Amniotic epithelial cell (primary cell): ENCODE data around the gene SIGLEC7.
A peak's percentile ranks its signal among the peaks of the same experiment; 100 is the strongest.

Source experiments
- DNase-seq: peaks from one replicate; pipeline ENCODE4 v3.0.0-alpha.2; 2010; ENCODE audit warnings: low read depth

Gene SIGLEC7

DNA sequence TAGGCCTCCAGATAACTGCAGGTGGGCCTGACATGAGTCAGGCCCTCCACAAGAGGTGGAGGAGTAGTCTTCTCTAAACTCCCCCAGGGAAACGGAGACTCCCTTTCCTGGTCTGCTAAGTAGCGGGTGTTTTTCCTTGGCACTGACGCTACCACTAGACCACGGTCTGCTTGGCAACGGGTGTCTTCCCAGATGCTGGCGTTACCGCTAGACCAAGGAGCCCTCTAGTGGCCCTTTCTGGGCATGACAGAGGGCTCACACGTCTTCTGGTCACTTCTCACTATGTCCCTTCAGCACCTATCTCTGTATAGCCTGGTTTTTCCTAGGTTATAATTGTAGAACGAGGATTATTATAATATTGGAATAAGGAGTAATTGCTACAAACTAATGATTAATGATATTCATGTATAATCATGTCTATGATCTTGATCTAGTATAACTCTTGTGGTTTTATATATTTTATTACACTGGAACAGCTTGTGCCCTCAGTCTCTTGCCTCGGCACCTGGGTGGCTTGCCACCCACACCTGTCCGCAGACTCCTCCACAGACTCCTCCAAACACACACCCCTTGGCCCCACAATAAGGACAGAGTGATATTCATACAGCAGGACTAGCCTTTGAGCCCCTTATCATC lies 27.3 kb downstream of the SIGLEC7 start:
- peak; percentile 76 for DNase-seq

DNA sequence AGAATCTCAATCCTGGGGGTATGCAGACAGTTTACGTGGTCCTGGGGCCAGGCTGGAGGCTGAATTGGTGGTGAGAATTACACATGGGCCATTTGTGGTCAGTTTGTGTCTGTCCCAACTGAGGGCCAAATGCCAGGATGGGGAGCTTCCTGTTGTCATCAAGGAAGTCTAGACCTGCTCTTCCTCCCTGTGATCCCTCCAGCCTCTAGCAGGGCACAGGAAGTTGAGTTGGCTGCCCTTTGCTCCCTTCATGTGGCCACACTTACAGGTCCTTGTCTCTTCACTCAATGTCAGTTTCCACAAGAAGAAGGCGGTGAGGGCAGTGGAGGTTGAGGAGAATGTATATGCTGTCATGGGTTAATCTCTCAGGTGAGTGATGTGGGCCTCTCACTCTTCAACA lies 30.1 kb downstream of the SIGLEC7 start:
- DNase-seq, result no peak

DNA sequence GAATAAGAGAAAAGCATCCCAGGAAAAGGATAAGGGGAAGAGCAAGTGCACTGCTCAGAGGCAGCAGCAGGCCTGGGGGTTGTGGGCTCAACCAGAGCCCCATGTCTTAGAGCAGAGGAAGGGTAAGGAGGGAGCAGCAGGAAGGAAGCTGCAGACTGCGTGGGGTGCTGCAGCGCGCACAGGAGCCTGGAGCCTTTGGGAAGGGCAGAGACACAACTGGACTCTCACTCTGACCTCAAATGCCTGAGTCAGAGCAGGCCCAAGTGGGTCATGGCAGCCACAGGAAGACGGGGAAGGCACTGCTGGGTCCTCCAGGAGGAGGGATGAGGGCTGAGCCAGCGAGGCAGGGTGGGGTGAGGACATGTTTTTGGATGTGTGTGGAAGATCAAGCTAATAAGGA lies 31.6 kb downstream of the SIGLEC7 start:
- no peak for DNase-seq

DNA sequence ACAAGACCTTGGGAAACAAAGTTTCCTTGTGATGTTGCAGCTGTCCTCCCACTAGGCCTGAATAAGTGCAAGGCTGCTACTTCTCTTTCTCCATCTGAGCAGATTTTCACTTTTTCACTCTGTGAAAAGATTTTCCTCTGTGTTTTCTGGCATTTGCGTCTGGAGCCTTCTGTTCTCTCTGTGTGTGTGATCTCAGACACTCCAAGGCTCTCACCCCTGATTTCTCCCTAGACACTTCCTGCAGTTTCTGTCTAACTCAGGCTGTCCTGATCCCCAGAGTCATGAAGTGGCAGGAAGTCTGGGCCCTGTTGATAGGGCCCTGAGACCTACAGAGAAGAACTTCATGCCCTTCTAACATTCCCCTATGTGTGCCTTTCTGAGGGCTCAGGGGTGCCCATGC lies 37.2 kb downstream of the SIGLEC7 start:
- no peak for DNase-seq

DNA sequence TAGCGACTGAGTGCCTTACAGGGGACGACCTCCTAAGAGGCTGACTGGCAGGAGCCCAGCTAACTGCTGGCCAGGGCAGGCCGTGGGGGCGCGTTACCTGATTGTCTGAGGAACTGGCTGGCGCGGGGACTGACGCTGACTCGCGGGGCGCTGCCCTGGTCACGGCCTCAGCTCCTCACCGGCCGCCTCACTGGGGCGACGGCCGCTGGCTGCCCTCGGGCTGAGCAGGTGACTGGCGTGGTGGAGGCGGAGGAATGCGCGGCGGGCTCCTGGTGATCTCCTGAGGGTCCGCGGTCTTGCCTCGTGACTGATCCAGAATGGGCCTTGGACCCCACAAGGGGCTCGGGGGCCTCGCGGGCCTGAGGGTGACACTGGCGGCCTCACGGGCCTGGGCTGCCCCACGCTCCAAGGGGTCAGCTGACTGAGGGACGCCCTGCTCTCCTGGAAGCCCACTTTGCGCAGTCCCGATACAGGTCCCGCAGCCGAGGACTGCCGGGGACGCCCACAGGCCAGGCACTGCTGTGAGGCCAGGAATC lies 39.3 kb downstream of the SIGLEC7 start:
- DNase-seq, result no peak

DNA sequence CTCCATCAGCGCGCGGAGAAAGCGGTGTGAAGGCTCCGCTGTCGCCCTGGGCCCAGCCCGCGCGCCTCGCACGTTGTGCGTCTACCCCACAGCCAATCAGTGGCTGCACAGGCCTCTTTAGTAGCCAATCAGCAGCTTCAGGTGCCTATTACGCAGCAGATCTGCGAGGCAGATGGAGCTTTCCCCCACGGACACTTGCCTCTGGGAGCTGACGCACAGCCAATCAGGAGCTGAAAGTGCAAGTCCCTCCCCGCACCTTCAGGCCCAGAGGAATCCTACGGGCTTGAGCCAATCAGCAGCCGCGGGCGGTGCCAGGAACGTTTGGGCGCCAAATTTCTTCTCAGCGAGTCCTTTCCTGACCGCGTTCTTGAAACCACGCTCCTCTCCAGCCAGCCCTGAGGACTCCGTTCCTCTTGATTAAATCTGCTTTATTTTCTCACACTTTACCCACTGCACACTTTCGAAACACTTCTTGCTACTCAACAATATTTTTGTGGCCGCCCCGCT lies 39.9 kb downstream of the SIGLEC7 start:
- DNase-seq, result no peak

DNA sequence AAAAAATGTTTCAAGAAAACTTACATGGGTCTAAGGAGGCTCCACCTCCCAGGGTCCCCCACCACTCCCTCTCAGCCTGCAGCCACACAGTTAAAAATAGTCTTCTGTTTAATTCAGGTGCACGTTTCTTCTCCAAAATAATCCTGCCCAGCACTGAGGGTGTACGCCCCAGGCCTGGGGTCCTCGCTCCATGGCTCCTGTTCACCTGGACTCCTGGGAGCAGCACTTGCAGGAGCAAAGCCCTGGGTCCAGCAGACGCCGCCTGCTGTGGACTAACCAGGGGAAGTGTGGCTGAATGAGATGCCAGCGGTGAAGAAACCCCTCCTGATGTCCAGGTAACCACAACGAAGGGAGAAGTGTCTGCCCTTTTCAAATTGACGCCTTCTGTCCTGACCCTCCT lies 41.5 kb downstream of the SIGLEC7 start:
- DNase-seq, result no peak

DNA sequence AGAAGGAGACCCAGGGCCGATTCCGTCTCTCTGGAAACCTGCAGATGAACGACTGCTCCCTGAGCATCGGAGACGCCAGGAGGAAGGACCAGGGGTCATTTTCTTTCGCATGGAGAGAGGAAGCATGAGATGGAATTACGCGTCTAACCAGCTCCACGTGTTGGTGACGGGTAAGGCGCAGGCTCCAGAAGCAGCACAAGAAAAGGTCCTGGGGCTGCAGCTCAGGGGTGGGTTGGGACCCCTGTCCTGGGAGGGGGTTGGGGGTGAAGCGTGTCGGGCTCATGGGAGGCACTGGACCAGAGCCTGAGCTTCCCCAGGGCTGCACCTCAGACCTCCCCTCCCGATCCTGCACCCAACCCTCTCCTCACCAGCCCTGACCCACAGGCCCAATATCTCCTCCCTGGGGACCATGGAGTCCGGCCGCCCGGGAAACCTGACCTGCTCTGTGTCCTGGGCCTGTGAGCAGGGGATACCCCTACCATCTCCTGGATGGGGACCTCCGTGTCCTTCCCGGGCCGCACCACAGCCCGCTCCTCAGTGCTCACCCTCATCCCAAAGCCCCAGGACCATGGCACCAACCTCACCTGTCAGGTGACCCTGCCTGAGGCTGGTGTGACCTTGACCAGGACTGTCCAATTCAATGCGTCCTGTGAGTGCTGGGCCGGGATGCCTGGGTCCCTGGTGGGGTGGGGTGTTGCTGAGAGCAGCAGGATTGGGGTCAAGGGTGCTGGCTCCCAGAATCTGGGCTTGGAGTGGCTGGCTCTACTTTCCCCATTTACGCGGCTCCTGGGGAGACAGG lies 43.2 kb downstream of the SIGLEC7 start:
- no peak for DNase-seq

DNA sequence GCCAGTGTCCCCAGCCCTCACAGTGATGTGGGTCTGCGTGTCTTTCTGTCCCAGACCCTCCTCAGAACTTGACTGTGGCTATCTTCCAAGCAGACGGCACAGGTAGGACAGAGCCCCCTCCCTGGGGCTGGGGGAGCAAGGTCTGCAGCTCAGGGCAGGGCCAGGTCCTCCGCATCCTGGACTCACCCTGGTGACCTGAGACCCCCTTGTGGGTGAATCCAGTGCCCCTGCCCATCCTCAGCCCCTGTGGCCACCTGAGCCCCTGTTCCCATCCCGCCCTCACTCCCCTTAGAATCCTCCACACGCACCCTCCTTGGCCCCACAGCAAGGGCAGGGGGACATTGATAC lies 43.7 kb downstream of the SIGLEC7 start:
- no peak for DNase-seq

DNA sequence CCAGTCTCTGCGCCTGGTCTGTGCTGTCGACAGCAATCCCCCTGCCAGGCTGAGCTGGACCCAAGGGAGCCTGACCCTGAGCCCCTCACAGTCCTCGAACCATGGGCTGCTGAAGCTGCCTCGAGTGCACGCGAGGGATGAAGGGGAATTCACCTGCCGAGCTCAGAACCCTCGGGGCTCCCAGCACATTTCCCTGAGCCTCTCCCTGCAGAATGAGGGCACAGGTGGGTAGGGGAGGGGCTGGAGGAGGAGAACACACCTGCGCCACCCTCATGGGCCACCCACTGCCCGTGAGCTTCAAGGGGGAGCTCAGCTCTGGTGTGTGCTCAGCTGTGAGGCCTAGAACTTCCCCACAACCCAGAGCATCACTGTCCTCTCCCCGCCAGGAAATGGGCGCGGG lies 44.2 kb downstream of the SIGLEC7 start:
- no peak for DNase-seq

DNA sequence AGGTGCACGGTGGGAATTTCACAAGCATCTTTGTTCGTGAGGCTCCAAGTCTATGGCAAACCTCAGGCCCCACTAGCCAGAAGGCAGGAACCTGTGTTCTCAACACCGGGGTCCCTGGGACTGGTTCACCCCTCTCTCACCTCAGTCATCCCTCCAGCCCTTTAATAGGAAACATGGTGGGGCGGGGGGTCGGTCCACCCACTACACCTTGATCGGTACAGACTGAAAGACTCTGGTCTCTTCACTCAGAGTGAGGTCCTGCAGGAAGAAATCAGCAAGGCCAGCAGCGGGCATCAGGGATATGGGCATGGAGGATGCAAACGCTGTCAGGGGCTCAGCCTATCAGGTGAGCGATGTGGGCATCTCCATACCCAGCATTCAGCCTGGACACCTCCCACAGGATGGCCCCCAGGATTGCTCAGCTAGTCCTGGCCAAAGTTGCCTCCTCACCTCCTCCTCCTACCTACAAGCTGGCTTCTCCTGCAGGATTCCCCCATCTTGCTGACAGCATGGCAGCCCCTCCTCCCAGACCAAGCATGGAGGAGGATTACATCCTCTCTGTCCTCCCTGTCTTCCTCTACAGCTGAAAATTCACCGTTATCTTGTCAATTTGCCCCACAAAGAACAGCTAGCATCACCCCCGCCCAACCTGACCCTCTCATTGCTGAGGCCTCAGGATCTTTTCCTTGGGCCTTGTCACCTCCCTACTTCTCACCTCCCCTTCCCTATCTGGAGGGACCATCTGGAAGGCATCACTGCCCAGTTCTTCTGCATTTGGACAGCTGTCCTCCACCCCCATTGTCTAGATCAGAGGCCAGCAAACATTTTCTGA lies 45.5 kb downstream of the SIGLEC7 start:
- DNase-seq, result no peak

DNA sequence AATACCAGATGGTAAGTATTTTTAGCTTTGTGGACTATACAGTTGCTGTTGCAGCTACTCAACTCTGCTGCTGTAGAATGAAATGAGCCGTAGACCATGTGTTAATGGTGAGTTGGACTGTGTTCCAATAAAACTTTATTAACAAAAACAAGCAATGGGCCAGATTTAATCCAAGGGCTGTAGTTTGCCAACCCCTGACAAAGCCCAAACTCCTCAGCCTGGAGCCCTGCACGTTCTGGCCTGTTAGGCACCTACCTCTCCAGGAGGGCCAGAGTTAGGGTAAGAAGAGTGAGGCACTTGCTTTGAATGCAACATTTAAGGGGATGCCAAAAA lies 46.1 kb downstream of the SIGLEC7 start:
- DNase-seq, result no peak

DNA sequence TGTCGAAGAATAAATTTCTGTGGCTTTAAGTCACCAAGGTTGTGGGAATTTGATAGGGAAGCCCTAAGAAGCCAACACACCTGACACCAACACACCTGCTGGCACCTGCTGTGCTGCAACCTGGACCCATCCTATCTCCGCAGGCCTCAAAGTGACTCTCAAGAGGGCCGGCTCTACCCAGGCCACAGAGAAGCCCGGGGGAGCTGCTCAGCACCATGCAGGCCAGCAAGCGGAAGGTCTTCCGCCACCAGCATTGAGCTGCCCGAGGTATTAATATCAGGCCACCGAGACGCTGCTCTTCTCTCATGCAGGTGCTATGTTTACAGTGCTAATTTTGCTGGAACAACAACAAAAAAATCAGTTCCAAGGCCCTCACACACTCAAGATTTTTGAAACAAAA lies 50.6 kb downstream of the SIGLEC7 start:
- DNase-seq, result no peak

DNA sequence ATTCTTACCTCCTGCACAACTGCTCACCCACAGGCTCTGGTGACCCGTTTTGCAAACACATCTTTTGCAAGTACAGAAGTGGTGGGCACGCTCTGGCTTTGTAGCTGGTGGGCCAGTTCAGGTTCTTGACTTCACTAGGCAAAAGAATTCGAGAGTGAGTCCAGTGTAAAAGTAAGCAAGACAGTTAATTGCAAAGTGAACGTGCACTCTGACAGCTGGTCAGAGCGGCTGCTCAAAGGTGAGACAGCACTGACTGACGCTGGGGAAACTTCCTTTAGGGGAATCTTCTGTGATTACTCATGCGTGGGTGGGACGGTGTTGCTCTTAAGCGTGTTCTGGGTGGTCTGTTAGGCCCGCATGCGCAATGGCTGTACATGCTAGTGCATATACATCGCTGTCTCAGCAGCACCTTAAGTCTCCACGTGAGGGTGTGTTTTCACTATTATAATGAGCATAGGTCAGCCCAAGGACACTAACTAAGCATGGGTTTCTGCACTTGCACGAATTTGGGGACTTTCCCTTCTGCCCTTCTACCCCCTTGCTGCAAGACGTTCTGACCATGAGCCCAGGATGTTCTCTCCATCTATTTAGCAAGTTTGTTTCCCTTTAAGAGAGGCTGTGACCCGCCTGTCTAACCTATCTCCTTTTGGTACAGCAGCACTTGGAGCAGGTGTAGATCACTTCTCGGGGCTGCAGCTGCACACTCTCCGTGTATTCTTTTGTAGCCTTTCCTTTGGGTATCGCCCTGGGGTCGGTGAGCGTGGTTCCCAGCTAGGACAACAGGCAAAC lies 52.6 kb downstream of the SIGLEC7 start:
- DNase-seq, result no peak

DNA sequence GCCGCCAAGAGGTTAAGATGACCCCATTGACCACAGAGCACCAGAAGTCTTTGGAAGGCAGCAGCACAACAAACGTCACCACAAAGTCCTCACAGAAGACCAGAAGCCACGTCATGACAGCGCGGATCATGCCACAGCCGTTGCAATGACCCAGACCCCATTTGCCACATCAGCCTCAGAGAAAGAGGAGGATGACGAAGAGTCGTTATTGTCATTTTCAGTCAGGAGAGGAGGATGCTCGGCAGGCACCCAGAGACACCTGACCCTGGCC lies 53.1 kb downstream of the SIGLEC7 start:
- DNase-seq, result no peak

DNA sequence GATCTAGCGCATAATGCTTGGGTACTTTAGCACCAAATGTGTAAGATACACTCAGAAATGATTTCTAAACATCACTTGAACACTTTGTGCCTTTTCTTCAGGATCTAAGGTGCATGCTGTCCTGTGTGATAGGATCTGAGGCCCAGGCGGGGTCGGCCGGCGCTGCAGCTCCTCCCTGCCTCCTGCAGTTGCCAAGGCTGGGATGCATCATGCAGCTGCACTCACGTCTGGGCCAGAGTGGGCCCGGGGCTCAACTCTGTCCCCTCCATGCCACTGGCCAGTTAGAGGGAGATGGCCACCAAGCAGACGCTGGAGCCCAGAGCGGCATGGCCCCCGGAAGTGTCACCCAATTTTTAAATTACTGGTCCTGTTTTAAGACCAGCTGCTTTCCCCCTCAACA lies 53.5 kb downstream of the SIGLEC7 start:
- no peak for DNase-seq

DNA sequence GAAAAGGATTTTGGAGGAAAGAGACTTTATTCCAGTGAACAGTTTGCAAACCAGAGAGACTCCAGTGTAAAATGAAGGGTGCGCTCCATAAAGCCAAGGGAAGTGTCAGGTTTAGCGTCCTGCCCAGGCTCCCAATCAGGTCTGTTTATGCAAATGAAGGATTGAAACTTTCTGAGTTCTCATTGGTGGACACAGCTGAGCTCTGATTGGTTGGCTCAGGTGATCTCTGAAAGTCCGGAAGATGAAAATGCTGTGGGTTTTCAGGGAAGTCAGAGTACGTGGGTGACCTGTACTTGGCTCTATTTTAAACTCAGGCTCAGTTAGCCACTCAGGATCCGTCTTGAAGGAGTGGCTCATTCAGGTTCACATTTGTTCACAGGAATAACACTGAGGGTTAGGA lies 54.1 kb downstream of the SIGLEC7 start:
- DNase-seq, result no peak

DNA sequence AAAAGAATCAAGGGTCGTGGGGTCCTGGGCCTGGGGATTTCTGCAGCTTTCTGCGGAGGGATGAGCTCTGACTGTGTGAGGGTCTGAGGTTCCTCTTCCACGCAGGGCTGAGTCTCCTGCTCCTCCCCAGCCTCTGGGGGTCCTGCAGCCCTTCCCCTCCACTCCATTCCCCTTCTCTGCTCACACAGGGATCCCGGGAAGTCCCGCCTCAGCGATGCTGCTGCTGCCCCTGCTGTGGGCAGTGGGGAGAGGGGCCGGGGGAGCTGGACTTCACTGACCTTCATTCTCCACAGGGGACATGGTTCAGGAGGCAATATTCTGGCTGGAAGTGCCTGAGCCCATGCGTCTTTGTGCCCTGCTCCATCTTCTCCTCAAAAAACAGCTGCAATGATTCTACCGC lies 56.5 kb downstream of the SIGLEC7 start:
- no peak for DNase-seq

DNA sequence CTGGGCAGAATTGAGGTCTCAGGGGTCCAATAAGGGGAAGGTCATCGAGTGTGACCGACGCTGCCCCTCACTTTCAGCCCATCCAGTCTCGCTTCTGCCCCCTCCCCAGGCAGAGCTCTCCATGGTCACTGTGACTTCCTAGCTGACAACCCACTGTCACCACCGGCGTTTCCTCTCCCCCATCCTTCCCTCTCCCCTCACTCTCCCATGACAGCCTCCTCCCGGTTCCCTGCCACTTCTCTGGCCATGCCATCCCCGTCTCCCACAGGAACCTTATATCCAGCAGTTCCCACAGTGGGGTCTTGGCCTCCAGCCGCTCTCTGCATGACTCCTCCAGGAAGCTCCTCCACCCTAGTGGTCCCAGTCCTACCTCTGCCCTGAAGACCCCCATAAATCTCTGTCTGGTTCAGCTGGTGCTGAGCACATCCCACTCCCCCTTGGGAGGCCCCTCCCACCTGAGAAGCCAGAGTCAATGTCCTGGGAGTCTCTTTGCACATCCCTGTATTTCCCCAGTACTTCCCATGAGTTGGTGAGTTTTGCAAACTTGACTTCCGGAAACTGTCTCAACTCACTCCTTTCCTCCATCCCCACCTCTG lies 58.1 kb downstream of the SIGLEC7 start:
- DNase-seq, result no peak

DNA sequence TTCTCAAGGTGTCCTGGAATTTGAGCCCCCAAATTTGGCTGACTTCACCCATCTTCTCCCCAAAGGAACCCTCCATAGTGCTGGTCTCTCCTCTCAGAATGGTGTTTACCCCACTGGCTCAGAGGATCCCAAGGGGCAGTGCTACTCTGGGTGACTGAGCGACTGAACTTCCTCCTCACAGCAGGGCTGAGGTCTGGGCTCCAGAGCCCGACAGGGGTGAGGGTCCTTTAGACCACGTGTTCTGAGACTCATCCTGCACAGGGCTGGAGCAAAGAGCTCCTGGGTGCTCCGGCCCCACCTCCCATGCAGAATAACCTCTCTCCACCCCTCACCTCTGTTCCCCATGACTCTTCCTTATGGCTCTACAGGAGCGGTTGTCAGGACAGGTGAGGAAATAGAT lies 59.6 kb downstream of the SIGLEC7 start:
- no peak for DNase-seq
